ENCODE data around the gene STRN4. TPM values are rescaled to one million over a fixed set of nuclear protein-coding genes. Genes with fewer than 3 reads are reported as not detected.

The STRN4 gene
- total RNA-seq, 3 donors from 2014 or later (not counting 1 experiment from before 2014, with no cell fraction given) = 125 to 152 (median 125) TPM

DNA sequence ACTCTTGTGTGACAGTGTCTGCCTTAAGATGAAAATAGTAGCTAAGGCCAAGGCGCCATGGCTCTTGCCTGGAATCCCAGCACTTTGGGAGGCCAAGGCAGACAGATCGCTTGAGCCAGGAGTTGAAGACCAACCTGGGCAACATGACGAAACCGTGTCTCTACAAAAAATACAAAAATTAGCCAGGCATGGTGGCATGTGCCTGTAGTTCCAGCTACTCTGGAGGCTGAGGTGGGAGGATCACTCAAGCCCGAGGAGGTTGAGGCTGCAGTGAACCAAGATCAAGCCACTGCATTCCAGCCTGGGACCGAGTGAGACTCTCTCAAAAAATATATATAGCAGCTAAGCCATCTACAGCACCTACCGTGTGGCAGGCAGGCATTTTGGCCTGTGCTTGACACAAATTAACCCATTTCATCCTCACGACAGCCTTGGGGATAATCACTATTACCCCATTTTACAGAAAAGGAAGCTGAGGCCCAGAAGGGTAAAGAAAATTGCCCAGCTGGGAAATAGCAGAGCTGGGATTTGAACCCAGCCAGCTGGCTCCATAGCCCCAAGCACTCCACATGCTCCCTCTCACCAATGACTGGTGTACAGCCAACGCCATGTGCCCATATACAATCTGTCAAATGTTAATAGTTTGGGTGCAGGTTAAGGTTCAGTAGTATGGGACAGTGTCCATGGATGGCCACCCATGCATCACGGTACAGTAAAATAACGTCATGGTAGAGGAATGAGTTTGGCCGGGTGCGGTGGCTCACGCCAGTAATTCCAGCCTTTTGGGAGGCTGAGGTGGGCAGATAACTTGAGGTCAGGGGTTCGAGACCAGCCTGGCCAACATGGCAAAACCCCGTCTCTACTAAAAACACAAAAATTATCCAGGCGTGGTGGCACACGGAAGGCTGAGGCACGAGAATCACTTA lies 39.1 kb upstream of the STRN4 start:
- no peaks in the 10 kb centered on the region for H3K27me3 Mint-ChIP-seq (ENCODE audit: low read depth in 2 of 2)
- Histone ChIP-seq H3K4me3 (ENCODE audit: low read length) (peak overlapping the region; percentile 75), H3K27me3 (ENCODE audit: control insufficient read depth, insufficient read depth, low read length) (no peaks in the 10 kb centered on the region), H3K9me3 (ENCODE audit: control insufficient read depth, insufficient read depth, low read length) (no peaks in the 10 kb centered on the region), H3K27ac (ENCODE audit: low read length) (peak overlapping the region; percentile 82), H3K4me1 (ENCODE audit: control insufficient read depth, insufficient read depth, low read length) (peaks cover 62% of the 10 kb centered on the region), H3K36me3 (ENCODE audit: control insufficient read depth, insufficient read depth, low read length) (peaks cover 22% of the 10 kb centered on the region)
- intact Hi-C loops (cut with micrococcal nuclease) = no loop called here
- peaks cover 50 to 70% of the 10 kb centered on the region in 2 donors for H3K4me1 Mint-ChIP-seq
- 78% methylated on average over 19 of the region's 19 CpGs for WGBS (ENCODE audit: insufficient coverage)
- ATAC-seq (no peak), DNase-seq (no peak)
- H3K9me3 Mint-ChIP-seq = no peaks in the 10 kb centered on the region
- H3K27ac Mint-ChIP-seq = peak overlapping the region; percentile 92 to 99
- no peaks in the 10 kb centered on the region for H3K36me3 Mint-ChIP-seq
- TF ChIP-seq, protein P1, sequence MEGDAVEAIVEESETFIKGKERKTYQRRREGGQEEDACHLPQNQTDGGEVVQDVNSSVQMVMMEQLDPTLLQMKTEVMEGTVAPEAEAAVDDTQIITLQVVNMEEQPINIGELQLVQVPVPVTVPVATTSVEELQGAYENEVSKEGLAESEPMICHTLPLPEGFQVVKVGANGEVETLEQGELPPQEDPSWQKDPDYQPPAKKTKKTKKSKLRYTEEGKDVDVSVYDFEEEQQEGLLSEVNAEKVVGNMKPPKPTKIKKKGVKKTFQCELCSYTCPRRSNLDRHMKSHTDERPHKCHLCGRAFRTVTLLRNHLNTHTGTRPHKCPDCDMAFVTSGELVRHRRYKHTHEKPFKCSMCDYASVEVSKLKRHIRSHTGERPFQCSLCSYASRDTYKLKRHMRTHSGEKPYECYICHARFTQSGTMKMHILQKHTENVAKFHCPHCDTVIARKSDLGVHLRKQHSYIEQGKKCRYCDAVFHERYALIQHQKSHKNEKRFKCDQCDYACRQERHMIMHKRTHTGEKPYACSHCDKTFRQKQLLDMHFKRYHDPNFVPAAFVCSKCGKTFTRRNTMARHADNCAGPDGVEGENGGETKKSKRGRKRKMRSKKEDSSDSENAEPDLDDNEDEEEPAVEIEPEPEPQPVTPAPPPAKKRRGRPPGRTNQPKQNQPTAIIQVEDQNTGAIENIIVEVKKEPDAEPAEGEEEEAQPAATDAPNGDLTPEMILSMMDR (IDR thresholded peaks at IDR 0.05) = no peak
- peak overlapping the region; percentile 95 for H3K4me3 Mint-ChIP-seq

DNA sequence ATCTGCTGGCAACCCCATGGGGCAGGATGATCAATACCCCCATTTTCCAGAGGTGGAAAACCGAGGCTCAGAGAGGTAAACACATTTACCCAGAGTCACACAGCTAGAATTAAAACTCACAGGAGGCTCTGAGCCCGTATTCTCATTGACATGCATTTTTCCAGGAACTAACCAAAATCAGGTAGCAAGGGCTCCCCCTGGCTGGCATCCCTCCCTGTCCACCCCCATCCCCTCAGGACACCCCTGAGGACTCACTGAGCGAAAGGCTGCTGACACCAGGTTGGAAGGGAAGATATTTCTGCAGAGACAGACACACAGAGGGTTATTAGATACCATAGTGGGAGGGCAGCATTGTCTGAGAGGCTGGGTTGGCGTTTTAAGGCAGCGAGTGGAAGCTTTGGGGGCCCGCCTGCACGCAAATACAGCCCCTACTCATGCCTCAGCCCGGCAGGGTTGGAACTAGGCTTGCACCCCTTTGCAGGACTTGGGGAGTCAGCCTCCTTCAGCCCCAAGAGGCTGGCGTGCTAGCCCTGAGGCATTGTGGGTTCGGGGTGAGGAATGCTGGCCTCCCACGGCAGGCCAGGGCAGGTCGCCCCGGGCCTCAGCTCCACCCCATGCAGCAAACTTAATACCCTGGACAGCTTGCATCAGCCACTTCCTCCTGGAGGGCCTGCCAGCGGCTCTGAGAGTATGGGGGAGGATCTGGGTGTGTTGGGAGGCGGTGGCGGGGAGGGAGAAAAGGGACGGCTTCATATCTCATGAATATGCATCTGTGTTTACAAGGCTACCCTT lies 38.2 kb upstream of the STRN4 start:
- WGBS (ENCODE audit: insufficient coverage) = 26% methylated on average over 16 of the region's 17 CpGs
- H3K9me3 Mint-ChIP-seq = no peaks in the 10 kb centered on the region
- intact Hi-C loops (cut with micrococcal nuclease) = no loop called here
- H3K4me3 ChIP-seq (ENCODE audit: low read length) = peak overlapping the region; percentile 12
- H3K27me3 ChIP-seq (ENCODE audit: control insufficient read depth, insufficient read depth, low read length) = no peaks in the 10 kb centered on the region
- H3K36me3 Mint-ChIP-seq = no peaks in the 10 kb centered on the region
- peaks cover 49 to 71% of the 10 kb centered on the region in 2 donors for H3K4me1 Mint-ChIP-seq
- peak overlapping the region; percentile 82 for H3K27ac ChIP-seq (ENCODE audit: low read length)
- H3K4me1 ChIP-seq (ENCODE audit: control insufficient read depth, insufficient read depth, low read length) = peaks cover 69% of the 10 kb centered on the region
- no peaks in the 10 kb centered on the region for H3K9me3 ChIP-seq (ENCODE audit: control insufficient read depth, insufficient read depth, low read length)
- H3K36me3 ChIP-seq (ENCODE audit: control insufficient read depth, insufficient read depth, low read length) = peaks cover 27% of the 10 kb centered on the region
- ATAC-seq = no peak
- DNase-seq = peak; percentile 21 to 54
- H3K27ac Mint-ChIP-seq = peak overlapping the region; percentile 92 to 99
- H3K4me3 Mint-ChIP-seq = peak overlapping the region; percentile 95
- TF ChIP-seq, protein P1 (IDR thresholded peaks at IDR 0.05) = peak; percentile 37
- H3K27me3 Mint-ChIP-seq (ENCODE audit: low read depth in 2 of 2) = no peaks in the 10 kb centered on the region

- TF ChIP-seq, protein P1 (IDR thresholded peaks at IDR 0.05) = no peak
- Histone ChIP-seq H3K27ac (ENCODE audit: low read length) (no peak overlapping the region), H3K4me1 (ENCODE audit: control insufficient read depth, insufficient read depth, low read length) (peaks cover 69% of the 10 kb centered on the region), H3K9me3 (ENCODE audit: control insufficient read depth, insufficient read depth, low read length) (no peaks in the 10 kb centered on the region), H3K4me3 (ENCODE audit: low read length) (no peak overlapping the region), H3K36me3 (ENCODE audit: control insufficient read depth, insufficient read depth, low read length) (peaks cover 28% of the 10 kb centered on the region), H3K27me3 (ENCODE audit: control insufficient read depth, insufficient read depth, low read length) (no peaks in the 10 kb centered on the region)
- Mint-ChIP-seq H3K27ac (peak overlapping the region; percentile 92 to 99), H3K4me1 (peaks cover 45 to 71% of the 10 kb centered on the region in 2 donors), H3K27me3 (ENCODE audit: low read depth in 2 of 2) (no peaks in the 10 kb centered on the region), H3K9me3 (no peaks in the 10 kb centered on the region), H3K36me3 (no peaks in the 10 kb centered on the region), H3K4me3 (peak overlapping the region; percentile 95)
- DNase-seq = no peak
- no peak for ATAC-seq
- intact Hi-C loops (cut with micrococcal nuclease) = no loop called here
- 92% methylated on average over 2 of the region's 2 CpGs for WGBS (ENCODE audit: insufficient coverage)
Observed at GRCh38 chr19:46783670-46784069, 37.4 kb upstream of the STRN4 start.

Measured in natural killer cell (primary cell).